Adrenal gland (tissue), 12 donors: Measurements from ENCODE around the gene COL20A1. TPM values are rescaled to one million over a fixed set of nuclear protein-coding genes. Genes with fewer than 3 reads are reported as not detected.

Experiments
- DNase-seq, 7 donors: peaks; one replicate each; pipeline ENCODE4 v3.0.0-alpha.2; 2019 to 2020
- H3K27ac ChIP-seq, 5 donors: fragments of 200-600 bp; sonication (generic) in 4 of 5; 1 replicate in 3 of 5; 2 replicates in 2 of 5; pipeline versions ENCODE4 v1.5.1 to v1.8.0; 2016 to 2020; ENCODE audit warnings: mild to moderate bottlenecking in 1 of 5
- H3K27me3 ChIP-seq: fragments of 200-600 bp; 2 replicates; pipeline ENCODE4 v1.8.0; 2021
- H3K36me3 ChIP-seq, 2 donors: fragments of 200-600 bp; replicated peaks in 1 of 2; 1 replicate in 1 of 2; 2 replicates in 1 of 2; pipeline versions ENCODE4 v1.5.1 to v1.8.0; 2018 to 2022
- H3K4me1 ChIP-seq, 2 donors: fragments of 200-600 bp; replicated peaks in 1 of 2; 1 replicate in 1 of 2; 2 replicates in 1 of 2; pipeline versions ENCODE4 v1.5.1 to v1.8.0; 2018 to 2021
- H3K4me3 ChIP-seq, 4 donors: fragments of 200-600 bp; sonication (generic) in 3 of 4; one replicate each; pipeline ENCODE4 v1.5.1; 2016 to 2018
- H3K9me3 ChIP-seq, 3 donors: fragments of 200-600 bp; sonication (generic) in 1 of 3; replicated peaks in 1 of 3; 1 replicate in 2 of 3; 2 replicates in 1 of 3; pipeline versions ENCODE4 v1.5.1 to v1.8.0; 2016 to 2021
- CTCF ChIP-seq, 6 experiments: fragments of 450-650 bp in 4 of 6; fragments of 200-600 bp in 2 of 6; sonication (generic) in 1 of 6; IDR thresholded peaks; 1 replicate in 5 of 6; 2 replicates in 1 of 6; pipeline versions ENCODE4 v1.5.1 to v1.8.0; 2016 to 2021; ENCODE audit warnings: antibody characterized with exemption in 6 of 6, mild to moderate bottlenecking in 2 of 6, moderate library complexity in 1 of 6
- POLR2A ChIP-seq, 2 donors: fragments of 450-650 bp; IDR thresholded peaks; one replicate each; pipeline ENCODE4 v1.6.1; 2017; ENCODE audit warnings: antibody characterized with exemption in 2 of 2, mild to moderate bottlenecking in 2 of 2, moderate library complexity in 1 of 2
- WGBS, 4 donors: extraction: QIAGEN DNeasy Blood & Tissue Kit in 2 of 4; methylation state at CpG; one replicate each; pipeline versions ENCODE4 v1.1.5 to v1.1.7; 2013 to 2017; 5-methylcytosine and 5-hydroxymethylcytosine counted together
- intact Hi-C, 2 donors: fragments of 100-400 bp; cut with DNase I; formaldehyde crosslinking; loops; one replicate each; pipeline versions ENCODE4 v1.14.1 to v1.15.0; 2022 to 2023
- polyA plus RNA-seq, 3 donors: library from polyadenylated mRNA; stranded (reverse); fragments of 200-250 nt in 2 of 3; fragments of 350-450 nt in 1 of 3; fragmentation: Illumina TruSeq in 1 of 3; extraction: RNeasy Lipid Tissue Mini Kit (QIAGEN cat#74804) in 1 of 3; gene quantifications; one replicate each; pipeline ENCODE4 v1.2.3, GENCODE V29; 2013 to 2014
- total RNA-seq, 9 donors: library from RNA; depleted of rRNA in 4 of 9; stranded (reverse); fragments of >200 nt in 4 of 9; fragments of 120-200 nt in 1 of 9; fragmentation: NEBNext Ultra II Directional in 1 of 9; extraction: Animal tissue kit (Norgen Biotek cat#: 25700) in 1 of 9; gene quantifications; one replicate each; pipeline versions ENCODE4 v1.1.0 to v1.2.4, GENCODE V29; 2013 to 2023
- donor health status: healthy with polysubstance abuse.
- donor health status: Bipolar disorder and iron deficiency.
- donor health status: DM: yes; HTN: yes; CAD: no.
- donor health status: DM: no; HTN: no; CAD: no.
- donor health status: DM: no; HTN: no; CAD: no.
- donor health status: DM: yes; HTN: yes; CAD: no.

COL20A1 gene
- total and polyA plus RNA-seq, 12 donors, result 0.09 to 0.97 (median 0.26) TPM; not detected in 6

GRCh38 chr20:63363013-63363957 is 70.3 kb downstream of the COL20A1 start:
- intact Hi-C loops, result no loop called here
- Histone ChIP-seq H3K27me3 (peaks cover 36% of the 10 kb centered on the region), H3K36me3 (no peaks in the 10 kb centered on the region), H3K9me3 (no peaks in the 10 kb centered on the region), H3K27ac (no peak overlapping the region), H3K4me1 (no peaks in the 10 kb centered on the region), H3K4me3 (no peak overlapping the region)
- WGBS, 4 donors, result 68 to 82% (median 75%) methylated on average over 11 to 23 of the region's 23 CpGs
- DNase-seq, result no peak
- TF ChIP-seq POLR2A (IDR thresholded peaks at IDR 0.05), result no peak
- no peak for TF ChIP-seq CTCF (IDR thresholded peaks at IDR 0.05)

- Histone ChIP-seq H3K27ac (no peak overlapping the region), H3K27me3 (peaks cover 36% of the 10 kb centered on the region), H3K4me3 (no peak overlapping the region), H3K4me1 (no peaks in the 10 kb centered on the region), H3K9me3 (no peaks in the 10 kb centered on the region), H3K36me3 (no peaks in the 10 kb centered on the region)
- TF ChIP-seq CTCF (IDR thresholded peaks at IDR 0.05) (no peak), POLR2A (IDR thresholded peaks at IDR 0.05) (no peak)
- intact Hi-C loops, result no loop called here
- DNase-seq, result no peak
- WGBS, 4 donors, result 83 to 90% (median 84%) methylated on average over 14 to 19 of the region's 19 CpGs
Observed at GRCh38 chr20:63363981-63364561, 71.1 kb downstream of the COL20A1 start.

- intact Hi-C loops, result no loop called here
- peak in 1 of 7 donors; percentile 24 for DNase-seq
- H3K36me3 ChIP-seq, result no peaks in the 10 kb centered on the region
- H3K4me1 ChIP-seq, result no peaks in the 10 kb centered on the region
- WGBS, 4 donors, result 75 to 85% (median 78%) methylated on average over 11 to 20 of the region's 20 CpGs
- no peaks in the 10 kb centered on the region for H3K9me3 ChIP-seq
- TF ChIP-seq POLR2A (IDR thresholded peaks at IDR 0.05), result no peak
- TF ChIP-seq CTCF (IDR thresholded peaks at IDR 0.05), result no peak
- peaks cover 34% of the 10 kb centered on the region for H3K27me3 ChIP-seq
- no peak overlapping the region for H3K27ac ChIP-seq
- no peak overlapping the region for H3K4me3 ChIP-seq
Observed at GRCh38 chr20:63364801-63365585, 72.0 kb downstream of the COL20A1 start.
